SK-N-MC (cell line): ENCODE data around the gene ZNF521.

Experiments used
- DNase-seq: peaks from one replicate; pipeline ENCODE4 v3.0.0-alpha.2; 2011; ENCODE audit warnings: low read depth, low spot score
- H3K27ac ChIP-seq: fragments of 200-600 bp; sonication (generic); 2 replicates; pipeline ENCODE4 v1.5.1; 2016; ENCODE audit warnings: mixed run types
- H3K36me3 ChIP-seq: fragments of 200-600 bp; sonication (generic); 2 replicates; pipeline ENCODE4 v1.6.1; 2017; ENCODE audit warnings: antibody characterized with exemption, low read length, mixed read lengths; ENCODE audit not compliant: insufficient read depth
- H3K4me3 ChIP-seq: fragments of 200-600 bp; sonication (generic); 2 replicates; pipeline ENCODE4 v1.5.1; 2016
- H3K9ac ChIP-seq: fragments of 200-600 bp; sonication (generic); 2 replicates; pipeline ENCODE4 v1.8.0; 2017; ENCODE audit warnings: mixed run types, mixed read lengths; ENCODE audit not compliant: insufficient read length
- H3K9me3 ChIP-seq: fragments of 200-600 bp; sonication (generic); 2 replicates; pipeline ENCODE4 v1.6.1; 2017; ENCODE audit warnings: low read depth, mild to moderate bottlenecking, antibody characterized with exemption, low read length, moderate library complexity, mixed read lengths
- EZH2 ChIP-seq: fragments of 200-600 bp; sonication (generic); IDR thresholded peaks from one replicate; pipeline ENCODE4 v1.6.1; 2017; ENCODE audit warnings: antibody characterized with exemption
- FOXP2 ChIP-seq: optimal IDR thresholded peaks from 2 replicates; pipeline ENCODE3; 2011; ENCODE audit warnings: mild to moderate bottlenecking, moderate library complexity; ENCODE audit not compliant: insufficient read depth; ENCODE audit errors: extremely low read length, control extremely low read depth
- POLR2AphosphoS5 ChIP-seq: IDR thresholded peaks from 2 replicates; pipeline ENCODE4 v1.6.1; 2012; ENCODE audit warnings: mild to moderate bottlenecking, low read depth, low read length, borderline replicate concordance

The ZNF521 gene

GRCh38 chr18:25345081-25345866 is 6.7 kb downstream of the ZNF521 start:
- TF ChIP-seq EZH2: no peak
- Histone ChIP-seq H3K36me3 (no peaks in the 10 kb centered on the region), H3K9ac (no peak overlapping the region), H3K27ac (no peak overlapping the region), H3K4me3 (no peak overlapping the region), H3K9me3 (no peaks in the 10 kb centered on the region)
- no peak for DNase-seq

DNA sequence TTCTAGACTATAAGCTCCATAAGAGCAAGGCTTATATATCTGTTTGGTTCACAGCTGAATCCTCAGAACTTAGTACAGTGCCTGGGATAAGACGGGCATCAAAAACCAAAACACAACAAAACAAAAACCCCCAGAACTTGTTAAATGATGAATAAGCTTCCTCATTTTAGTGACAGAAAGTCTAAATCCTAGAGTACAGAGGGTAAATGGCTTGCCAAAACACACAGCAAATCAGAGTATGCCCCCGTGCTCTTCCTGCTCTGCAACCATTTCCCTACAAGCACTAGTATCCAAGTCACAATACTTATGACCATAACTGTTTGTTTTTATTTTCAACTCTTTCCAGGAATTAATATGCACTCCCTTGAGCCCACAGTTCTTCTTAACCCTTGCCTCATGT is 10.1 kb downstream of the ZNF521 start:
- DNase-seq: no peak
- no peaks in the 10 kb centered on the region for H3K36me3 ChIP-seq
- no peak overlapping the region for H3K27ac ChIP-seq
- no peak overlapping the region for H3K4me3 ChIP-seq
- H3K9me3 ChIP-seq: no peaks in the 10 kb centered on the region
- H3K9ac ChIP-seq: no peak overlapping the region
- TF ChIP-seq POLR2AphosphoS5 (no peak), FOXP2 (no peak), EZH2 (no peak)

DNA sequence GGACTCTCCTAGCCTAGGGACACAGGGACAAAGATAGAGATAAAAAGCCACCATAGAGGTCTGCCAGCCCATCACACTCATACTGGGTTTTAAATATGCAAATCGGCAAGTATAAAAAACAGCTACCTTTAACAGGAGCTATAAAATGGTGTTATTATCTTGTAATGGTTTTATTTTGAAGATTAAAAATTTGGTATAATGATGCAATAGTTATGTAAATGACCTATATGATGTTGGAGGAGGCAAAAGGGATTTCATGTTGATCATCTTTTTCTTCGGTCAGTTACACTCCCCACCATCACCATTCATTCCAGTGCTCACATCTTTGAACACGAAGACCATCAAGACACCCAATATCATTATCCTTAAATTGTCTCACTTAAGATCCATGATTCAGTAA is 11.2 kb downstream of the ZNF521 start:
- no peak overlapping the region for H3K27ac ChIP-seq
- H3K4me3 ChIP-seq: no peak overlapping the region
- H3K9ac ChIP-seq: no peak overlapping the region
- no peaks in the 10 kb centered on the region for H3K36me3 ChIP-seq
- TF ChIP-seq FOXP2 (no peak), EZH2 (no peak), POLR2AphosphoS5 (no peak)
- DNase-seq: no peak
- H3K9me3 ChIP-seq: no peaks in the 10 kb centered on the region

- Histone ChIP-seq H3K9me3 (no peaks in the 10 kb centered on the region), H3K36me3 (no peaks in the 10 kb centered on the region), H3K27ac (no peak overlapping the region), H3K9ac (no peak overlapping the region), H3K4me3 (no peak overlapping the region)
- DNase-seq: no peak
- TF ChIP-seq EZH2 (no peak), POLR2AphosphoS5 (no peak), FOXP2 (no peak)
Measured at GRCh38 chr18:25335676-25336075, 16.3 kb downstream of the ZNF521 start.

GRCh38 chr18:25335062-25335461 is 16.9 kb downstream of the ZNF521 start:
- Histone ChIP-seq H3K9ac (no peak overlapping the region), H3K4me3 (no peak overlapping the region), H3K9me3 (no peaks in the 10 kb centered on the region), H3K36me3 (no peaks in the 10 kb centered on the region), H3K27ac (no peak overlapping the region)
- TF ChIP-seq EZH2 (no peak), POLR2AphosphoS5 (no peak), FOXP2 (no peak)
- no peak for DNase-seq

- DNase-seq: no peak
- Histone ChIP-seq H3K4me3 (no peak overlapping the region), H3K27ac (no peak overlapping the region), H3K9me3 (no peaks in the 10 kb centered on the region), H3K36me3 (no peaks in the 10 kb centered on the region), H3K9ac (no peak overlapping the region)
- TF ChIP-seq POLR2AphosphoS5 (no peak), FOXP2 (no peak), EZH2 (no peak)
Measured at GRCh38 chr18:25334588-25334987, 17.4 kb downstream of the ZNF521 start.

GRCh38 chr18:25332002-25332401 is 20.0 kb downstream of the ZNF521 start:
- TF ChIP-seq POLR2AphosphoS5: no peak
- no peak for TF ChIP-seq FOXP2
- TF ChIP-seq EZH2: no peak
- H3K36me3 ChIP-seq: no peaks in the 10 kb centered on the region
- DNase-seq: no peak
- no peak overlapping the region for H3K9ac ChIP-seq
- no peaks in the 10 kb centered on the region for H3K9me3 ChIP-seq
- H3K4me3 ChIP-seq: no peak overlapping the region
- H3K27ac ChIP-seq: no peak overlapping the region

DNA sequence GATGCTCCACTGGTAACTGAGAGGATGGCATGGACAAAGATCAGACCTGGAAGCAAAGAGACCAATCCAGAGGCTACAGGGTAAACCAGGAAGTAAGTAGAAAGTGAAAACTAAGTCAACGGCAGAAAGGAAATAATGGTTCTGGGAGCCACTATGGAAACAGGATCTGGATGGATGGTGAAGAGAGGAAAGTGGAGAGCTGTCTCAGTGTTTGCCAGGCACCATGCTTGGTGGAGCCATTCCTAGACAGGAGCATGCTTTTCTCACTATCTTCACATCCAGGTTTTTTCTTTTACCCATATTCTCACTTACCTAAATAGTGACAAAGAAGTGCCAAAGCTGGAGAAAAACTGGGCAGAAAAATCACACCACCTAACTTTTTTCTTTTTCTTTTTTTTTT is 22.2 kb downstream of the ZNF521 start:
- no peak for TF ChIP-seq FOXP2
- no peak for TF ChIP-seq EZH2
- no peak for TF ChIP-seq POLR2AphosphoS5
- no peak for DNase-seq
- no peaks in the 10 kb centered on the region for H3K9me3 ChIP-seq
- no peak overlapping the region for H3K27ac ChIP-seq
- H3K36me3 ChIP-seq: no peaks in the 10 kb centered on the region
- H3K4me3 ChIP-seq: no peak overlapping the region
- no peak overlapping the region for H3K9ac ChIP-seq

GRCh38 chr18:25327584-25327983 is 24.4 kb downstream of the ZNF521 start:
- Histone ChIP-seq H3K9me3 (no peaks in the 10 kb centered on the region), H3K4me3 (no peak overlapping the region), H3K27ac (no peak overlapping the region), H3K9ac (no peak overlapping the region), H3K36me3 (no peaks in the 10 kb centered on the region)
- no peak for DNase-seq
- no peak for TF ChIP-seq FOXP2
- no peak for TF ChIP-seq POLR2AphosphoS5
- no peak for TF ChIP-seq EZH2
